GM12873 (cell line): Measurements from ENCODE around the gene RNF214.

ENCODE experiments used
- CTCF ChIP-seq: IDR thresholded peaks from 2 replicates; pipeline ENCODE4 v1.5.1; 2012; ENCODE audit warnings: low read depth, mild to moderate bottlenecking, moderate library complexity, low read length, control low read depth; ENCODE audit not compliant: insufficient read depth; ENCODE audit errors: missing control alignments

RNF214 gene

GRCh38 chr11:117302228-117302627 lies 69.8 kb downstream of the RNF214 start:
- TF ChIP-seq CTCF, result no peak

- no peak for TF ChIP-seq CTCF
Observed at GRCh38 chr11:117303101-117303500, 70.6 kb downstream of the RNF214 start.

- no peak for TF ChIP-seq CTCF
Observed at GRCh38 chr11:117303646-117304315, 71.3 kb downstream of the RNF214 start.

- no peak for TF ChIP-seq CTCF
Observed at GRCh38 chr11:117305145-117305544, 72.7 kb downstream of the RNF214 start.

- TF ChIP-seq CTCF, result no peak
Observed at GRCh38 chr11:117309310-117309709, 76.8 kb downstream of the RNF214 start.

GRCh38 chr11:117313091-117313490 lies 80.6 kb downstream of the RNF214 start:
- no peak for TF ChIP-seq CTCF

GRCh38 chr11:117313828-117314768 lies 81.6 kb downstream of the RNF214 start:
- TF ChIP-seq CTCF, result no peak
